ENCODE measurements around the gene TTC3. TPM values are rescaled to one million over a fixed set of nuclear protein-coding genes. Genes with fewer than 3 reads are reported as not detected.

The TTC3 gene
- total and polyA plus RNA-seq, 2 of the 13 experiments (the other 11 are each of a cell fraction or from before 2014, with no cell fraction given) = 55.7 to 108 TPM

GRCh38 chr21:37058261-37058660, 14.8 kb upstream of the TTC3 start:
- no peak overlapping the region for H3K27ac ChIP-seq (ENCODE audit: extremely low read length, insufficient read depth, low read length)
- H2AFZ ChIP-seq (ENCODE audit: low read length) = no peak overlapping the region
- 45% methylated on average over 2 of the region's 2 CpGs for WGBS (ENCODE audit: low lambda C conversion rate)
- peaks cover 5% of the 10 kb centered on the region; the same call in 1 of the 2 replicates for H3K9me3 ChIP-seq (ENCODE audit: low read length)
- BruUV-seq (replicated peaks) = no TSS peak
- no peaks in the 10 kb centered on the region for H4K20me1 ChIP-seq (ENCODE audit: insufficient read depth, low read length)
- in situ Hi-C loops (cut with HindIII; ENCODE audit: extremely low pct_ligation_motif_present, low pct_unique_long_range_greater_than_20kb) = no loop called here
- H3K4me1 ChIP-seq (ENCODE audit: insufficient read depth, low read length) = peaks cover 44% of the 10 kb centered on the region
- H3K27me3 ChIP-seq (ENCODE audit: control insufficient read depth in 1 of 2, insufficient read depth in 2 of 2, low read length in 2 of 2) = no peaks in the 10 kb centered on the region
- no peak for DNase-seq (ENCODE audit: low spot score)
- ChIA-PET CTCF (ENCODE audit: low intra/inter-chr PET ratio, low total read pairs) (no interaction called here), POLR2A (no interaction called here)
- no peak overlapping the region for H3K9ac ChIP-seq (ENCODE audit: insufficient read depth, low read depth, low read length)
- FAIRE-seq = no peak
- H3K36me3 ChIP-seq (replicated peaks in 1 of 2; ENCODE audit: control insufficient read depth in 1 of 2, insufficient read depth in 2 of 2, low read length in 2 of 2) = no peaks in the 10 kb centered on the region
- no peak overlapping the region for H3K4me2 ChIP-seq (ENCODE audit: low read depth, low read length)
- H3K79me2 ChIP-seq (ENCODE audit: insufficient read depth, low read length) = no peaks in the 10 kb centered on the region
- no peak overlapping the region for H3K4me3 ChIP-seq (replicated peaks in 1 of 3; ENCODE audit: insufficient read depth in 1 of 3, low read depth in 2 of 3, low read length in 3 of 3)
- no peak for ATAC-seq
- no peak for TF ChIP-seq MTA3 (CRISPR knock-in tag; IDR thresholded peaks at IDR 0.05)
- no peak for TF ChIP-seq KLF16 (CRISPR knock-in tag; IDR thresholded peaks at IDR 0.05)
- TF ChIP-seq ZNF562 (CRISPR knock-in tag; IDR thresholded peaks at IDR 0.05; ENCODE audit: borderline replicate concordance) = no peak
- no peak for TF ChIP-seq TIGD3 (CRISPR knock-in tag; IDR thresholded peaks at IDR 0.05; ENCODE audit: borderline replicate concordance)
- no peak for TF ChIP-seq TBP (CRISPR knock-in tag; IDR thresholded peaks at IDR 0.05)
- TF ChIP-seq STAT5B (CRISPR knock-in tag; IDR thresholded peaks at IDR 0.05) = no peak
- TF ChIP-seq ZNF891 (CRISPR knock-in tag; IDR thresholded peaks at IDR 0.05) = no peak
- TF ChIP-seq CHD2 (IDR thresholded peaks at IDR 0.05; ENCODE audit: low read depth, low read length) = no peak
- TF ChIP-seq ZNF567 (CRISPR knock-in tag; IDR thresholded peaks at IDR 0.05; ENCODE audit: borderline replicate concordance) = no peak
- no peak for TF ChIP-seq PLRG1 (conservative IDR thresholded peaks at IDR 0.05)
- no peak for TF ChIP-seq AHR (CRISPR knock-in tag; IDR thresholded peaks at IDR 0.05)
- no peak for TF ChIP-seq ONECUT2 (CRISPR knock-in tag; IDR thresholded peaks at IDR 0.05)
- intact Hi-C loops (cut with micrococcal nuclease; ENCODE audit: unreplicated experiment) = no loop called here

Data from HepG2 (cell line).